ENCODE measurements around the gene NSFL1C.

DNA sequence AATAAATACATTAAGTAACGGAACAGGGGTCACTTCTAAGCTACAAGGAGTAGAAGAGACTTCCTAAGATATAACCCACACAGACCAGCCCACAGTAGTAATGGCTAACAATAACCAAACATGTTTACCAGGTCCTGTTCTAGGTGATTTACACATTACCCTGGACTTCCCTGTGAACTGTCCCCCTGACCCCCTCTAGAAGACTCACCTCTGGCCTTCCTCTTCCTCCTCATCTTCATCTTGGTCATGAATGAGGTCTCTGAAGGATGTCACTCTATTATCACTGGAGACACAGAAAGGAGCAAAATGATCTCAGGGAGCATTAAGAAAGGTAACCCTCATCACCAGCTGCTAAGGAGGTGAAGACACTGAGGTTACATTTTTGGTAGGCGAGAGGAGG is 8.7 kb downstream of the NSFL1C start:
- TF ChIP-seq, protein P1, sequence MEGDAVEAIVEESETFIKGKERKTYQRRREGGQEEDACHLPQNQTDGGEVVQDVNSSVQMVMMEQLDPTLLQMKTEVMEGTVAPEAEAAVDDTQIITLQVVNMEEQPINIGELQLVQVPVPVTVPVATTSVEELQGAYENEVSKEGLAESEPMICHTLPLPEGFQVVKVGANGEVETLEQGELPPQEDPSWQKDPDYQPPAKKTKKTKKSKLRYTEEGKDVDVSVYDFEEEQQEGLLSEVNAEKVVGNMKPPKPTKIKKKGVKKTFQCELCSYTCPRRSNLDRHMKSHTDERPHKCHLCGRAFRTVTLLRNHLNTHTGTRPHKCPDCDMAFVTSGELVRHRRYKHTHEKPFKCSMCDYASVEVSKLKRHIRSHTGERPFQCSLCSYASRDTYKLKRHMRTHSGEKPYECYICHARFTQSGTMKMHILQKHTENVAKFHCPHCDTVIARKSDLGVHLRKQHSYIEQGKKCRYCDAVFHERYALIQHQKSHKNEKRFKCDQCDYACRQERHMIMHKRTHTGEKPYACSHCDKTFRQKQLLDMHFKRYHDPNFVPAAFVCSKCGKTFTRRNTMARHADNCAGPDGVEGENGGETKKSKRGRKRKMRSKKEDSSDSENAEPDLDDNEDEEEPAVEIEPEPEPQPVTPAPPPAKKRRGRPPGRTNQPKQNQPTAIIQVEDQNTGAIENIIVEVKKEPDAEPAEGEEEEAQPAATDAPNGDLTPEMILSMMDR (IDR thresholded peaks at IDR 0.05): no peak
- TF ChIP-seq, protein P2, sequence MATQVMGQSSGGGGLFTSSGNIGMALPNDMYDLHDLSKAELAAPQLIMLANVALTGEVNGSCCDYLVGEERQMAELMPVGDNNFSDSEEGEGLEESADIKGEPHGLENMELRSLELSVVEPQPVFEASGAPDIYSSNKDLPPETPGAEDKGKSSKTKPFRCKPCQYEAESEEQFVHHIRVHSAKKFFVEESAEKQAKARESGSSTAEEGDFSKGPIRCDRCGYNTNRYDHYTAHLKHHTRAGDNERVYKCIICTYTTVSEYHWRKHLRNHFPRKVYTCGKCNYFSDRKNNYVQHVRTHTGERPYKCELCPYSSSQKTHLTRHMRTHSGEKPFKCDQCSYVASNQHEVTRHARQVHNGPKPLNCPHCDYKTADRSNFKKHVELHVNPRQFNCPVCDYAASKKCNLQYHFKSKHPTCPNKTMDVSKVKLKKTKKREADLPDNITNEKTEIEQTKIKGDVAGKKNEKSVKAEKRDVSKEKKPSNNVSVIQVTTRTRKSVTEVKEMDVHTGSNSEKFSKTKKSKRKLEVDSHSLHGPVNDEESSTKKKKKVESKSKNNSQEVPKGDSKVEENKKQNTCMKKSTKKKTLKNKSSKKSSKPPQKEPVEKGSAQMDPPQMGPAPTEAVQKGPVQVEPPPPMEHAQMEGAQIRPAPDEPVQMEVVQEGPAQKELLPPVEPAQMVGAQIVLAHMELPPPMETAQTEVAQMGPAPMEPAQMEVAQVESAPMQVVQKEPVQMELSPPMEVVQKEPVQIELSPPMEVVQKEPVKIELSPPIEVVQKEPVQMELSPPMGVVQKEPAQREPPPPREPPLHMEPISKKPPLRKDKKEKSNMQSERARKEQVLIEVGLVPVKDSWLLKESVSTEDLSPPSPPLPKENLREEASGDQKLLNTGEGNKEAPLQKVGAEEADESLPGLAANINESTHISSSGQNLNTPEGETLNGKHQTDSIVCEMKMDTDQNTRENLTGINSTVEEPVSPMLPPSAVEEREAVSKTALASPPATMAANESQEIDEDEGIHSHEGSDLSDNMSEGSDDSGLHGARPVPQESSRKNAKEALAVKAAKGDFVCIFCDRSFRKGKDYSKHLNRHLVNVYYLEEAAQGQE (IDR thresholded peaks at IDR 0.05; ENCODE audit: insufficient read depth in 1 of 2, low read depth in 2 of 2, low read length in 1 of 2): no peak
- no peak for TF ChIP-seq POLR2AphosphoS5 (IDR thresholded peaks at IDR 0.05; ENCODE audit: low read depth, low read length)
- no peak for TF ChIP-seq SIN3A (IDR thresholded peaks at IDR 0.05; ENCODE audit: borderline replicate concordance, insufficient read depth, low read depth, low read length)
- no peak for TF ChIP-seq TCF7L2 (IDR thresholded peaks at IDR 0.05; ENCODE audit: low read depth, low read length)

Measured in Panc1 (cell line).